H1 (cell line): ENCODE results near the gene STARD7. TPM values are rescaled to one million over a fixed set of nuclear protein-coding genes. Genes with fewer than 3 reads are reported as not detected.

Experiments
- CTCF ChIA-PET: fragments of 300-600 bp; sonication (Branson Sonifier 250); formaldehyde crosslinking; loops from one replicate; lab custom pipeline; 2021; ENCODE audit not compliant: partially characterized antibody; lab: Charles Lee
- POLR2A ChIA-PET: fragments of 300-600 bp; sonication (Branson Sonifier 250); formaldehyde crosslinking; loops from one replicate; lab custom pipeline; 2021; ENCODE audit warnings: inconsistent platforms; ENCODE audit not compliant: partially characterized antibody; lab: Charles Lee
- DNase-seq, 2 experiments: peaks; one replicate each; pipeline versions ENCODE4 v3.0.0 to v3.0.0-alpha.2; 2010 to 2022; ENCODE audit warnings: low spot score in 2 of 2, low read depth in 1 of 2, mixed read lengths in 1 of 2
- FAIRE-seq: peaks from 2 replicates; lab custom pipeline; 2011; peaks lifted over from hg19 to GRCh38; lab: Jason Lieb, UNC
- H2AFZ ChIP-seq: 2 replicates; pipeline ENCODE4 v1.8.1; 2012; ENCODE audit warnings: low read length, inconsistent platforms
- H2AK5ac ChIP-seq: 2 replicates; pipeline ENCODE4 v1.6.1; 2013; ENCODE audit warnings: low read depth, low read length
- H2BK120ac ChIP-seq: replicated peaks from 2 replicates; pipeline ENCODE3; 2013; ENCODE audit warnings: low read depth, low read length, inconsistent platforms
- H2BK12ac ChIP-seq: 2 replicates; pipeline ENCODE4 v1.6.1; 2013; ENCODE audit warnings: low read depth, low read length
- H2BK15ac ChIP-seq: 2 replicates; pipeline ENCODE4 v1.6.1; 2013; ENCODE audit warnings: low read length
- H2BK20ac ChIP-seq: 2 replicates; pipeline ENCODE4 v1.6.1; 2013; ENCODE audit warnings: low read length
- H2BK5ac ChIP-seq: 2 replicates; pipeline ENCODE4 v1.6.1; 2013; ENCODE audit warnings: low read depth, low read length
- H3K14ac ChIP-seq: 2 replicates; pipeline ENCODE4 v1.6.1; 2013; ENCODE audit warnings: inconsistent platforms; ENCODE audit not compliant: insufficient read length
- H3K18ac ChIP-seq: 2 replicates; pipeline ENCODE4 v1.6.1; 2013; ENCODE audit warnings: low read length; ENCODE audit errors: extremely low read depth
- H3K23ac ChIP-seq: 2 replicates; pipeline ENCODE4 v1.6.1; 2013; ENCODE audit warnings: inconsistent platforms; ENCODE audit not compliant: insufficient read length
- H3K23me2 ChIP-seq: 2 replicates; pipeline ENCODE4 v1.6.1; 2013; ENCODE audit warnings: low read depth, low read length
- H3K27ac ChIP-seq: 2 replicates; pipeline ENCODE4 v1.6.1; 2011; ENCODE audit warnings: low read depth, low read length, inconsistent platforms
- H3K27me3 ChIP-seq, 4 experiments: replicated peaks in 1 of 4; 1 replicate in 1 of 4; 2 replicates in 3 of 4; pipeline versions ENCODE4 v1.6.1 to v1.8.1; 2011 to 2013; ENCODE audit warnings: low read length in 3 of 4, mild to moderate bottlenecking in 3 of 4, inconsistent platforms in 2 of 4, mixed read lengths in 2 of 4, moderate library complexity in 1 of 4; ENCODE audit not compliant: control insufficient read depth in 3 of 4, insufficient read depth in 3 of 4; ENCODE audit errors: extremely low read depth in 1 of 4
- H3K36me3 ChIP-seq, 4 experiments: 2 replicates each; pipeline versions ENCODE4 v1.6.1 to v1.8.1; 2011 to 2013; ENCODE audit warnings: mild to moderate bottlenecking in 4 of 4, low read length in 3 of 4, moderate library complexity in 2 of 4, control low read depth in 1 of 4, inconsistent platforms in 1 of 4; ENCODE audit not compliant: insufficient read depth in 4 of 4, control insufficient read depth in 2 of 4
- H3K4ac ChIP-seq: replicated peaks from 2 replicates; pipeline ENCODE3; 2013; ENCODE audit warnings: low read length, low read depth, mixed read lengths, inconsistent platforms; ENCODE audit not compliant: insufficient read length
- H3K4me1 ChIP-seq, 4 experiments: replicated peaks in 1 of 4; 1 replicate in 1 of 4; 2 replicates in 3 of 4; pipeline versions ENCODE4 v1.6.1 to v1.8.1; 2011 to 2013; ENCODE audit warnings: low read length in 3 of 4, inconsistent platforms in 2 of 4, mixed read lengths in 1 of 4; ENCODE audit not compliant: insufficient read depth in 4 of 4, control insufficient read depth in 3 of 4
- H3K4me2 ChIP-seq, 2 experiments: 2 replicates each; pipeline versions ENCODE4 v1.6.1 to v1.8.1; 2011 to 2013; ENCODE audit warnings: low read depth in 2 of 2, low read length in 2 of 2, control low read depth in 1 of 2, inconsistent platforms in 1 of 2, mild to moderate bottlenecking in 1 of 2; ENCODE audit not compliant: insufficient read depth in 1 of 2
- H3K4me3 ChIP-seq, 4 experiments: fragments of 200-600, 300-600 bp in 1 of 4; sonication (generic), shearing (Covaris generic), sonication (Bioruptor Twin) in 1 of 4; 2 replicates each; pipeline versions ENCODE4 v1.5.1 to v1.8.1; 2011 to 2016; ENCODE audit warnings: low read length in 4 of 4, low read depth in 3 of 4, control low read depth in 2 of 4, inconsistent platforms in 2 of 4, mild to moderate bottlenecking in 2 of 4, mixed read lengths in 1 of 4, moderate library complexity in 1 of 4; ENCODE audit not compliant: insufficient read depth in 2 of 4; ENCODE audit errors: extremely low read depth in 1 of 4
- H3K56ac ChIP-seq: replicated peaks from 2 replicates; pipeline ENCODE3; 2013; ENCODE audit warnings: low read depth, mild to moderate bottlenecking, mixed read lengths, low read length, inconsistent platforms; ENCODE audit not compliant: insufficient read length
- H3K79me1 ChIP-seq: 2 replicates; pipeline ENCODE4 v1.6.1; 2013; ENCODE audit warnings: low read depth, low read length, control low read depth
- H3K79me2 ChIP-seq, 2 experiments: 2 replicates each; pipeline versions ENCODE4 v1.6.1 to v1.8.1; 2012 to 2013; ENCODE audit warnings: low read length in 2 of 2, mild to moderate bottlenecking in 2 of 2, inconsistent platforms in 1 of 2; ENCODE audit not compliant: insufficient read depth in 2 of 2, control insufficient read depth in 1 of 2
- H3K9ac ChIP-seq, 4 experiments: replicated peaks in 1 of 4; 1 replicate in 1 of 4; 2 replicates in 3 of 4; pipeline versions ENCODE4 v1.6.1 to v1.8.1; 2011 to 2013; ENCODE audit warnings: low read depth in 3 of 4, low read length in 3 of 4, control low read depth in 2 of 4, mild to moderate bottlenecking in 2 of 4, moderate library complexity in 2 of 4, inconsistent platforms in 1 of 4; ENCODE audit errors: extremely low read depth in 1 of 4
- H3K9me3 ChIP-seq, 2 experiments: 2 replicates each; pipeline versions ENCODE4 v1.6.1 to v1.8.1; 2012 to 2013; ENCODE audit warnings: mild to moderate bottlenecking in 2 of 2, moderate library complexity in 2 of 2, control low read depth in 1 of 2, inconsistent platforms in 1 of 2, low read depth in 1 of 2, low read length in 1 of 2, mixed read lengths in 1 of 2; ENCODE audit not compliant: insufficient read depth in 2 of 2
- H4K20me1 ChIP-seq, 2 experiments: replicated peaks in 1 of 2; 2 replicates each; pipeline versions ENCODE3 to v1.8.1; 2011 to 2013; ENCODE audit warnings: inconsistent platforms in 2 of 2, low read length in 2 of 2, mild to moderate bottlenecking in 1 of 2; ENCODE audit not compliant: insufficient read depth in 2 of 2, control insufficient read depth in 1 of 2
- H4K5ac ChIP-seq: 2 replicates; pipeline ENCODE4 v1.6.1; 2013; ENCODE audit warnings: low read length, low read depth, mixed read lengths, inconsistent platforms; ENCODE audit not compliant: insufficient read length
- H4K8ac ChIP-seq: 2 replicates; pipeline ENCODE4 v1.8.0; 2013; ENCODE audit warnings: mild to moderate bottlenecking, moderate library complexity, low read length, inconsistent platforms; ENCODE audit not compliant: insufficient read depth; ENCODE audit errors: extremely low read depth
- H4K91ac ChIP-seq: replicated peaks from 2 replicates; pipeline ENCODE3; 2013; ENCODE audit warnings: low read length, mixed read lengths, inconsistent platforms; ENCODE audit not compliant: insufficient read length
- ASH2L ChIP-seq: fragments of 200-600, 300-600 bp; sonication (generic); IDR thresholded peaks from one replicate; pipeline ENCODE4 v1.7.1; 2017; ENCODE audit warnings: low read length
- CEBPB ChIP-seq: IDR thresholded peaks from 2 replicates; pipeline ENCODE4 v1.6.1; 2012; ENCODE audit warnings: low read depth, low read length
- CHD2 ChIP-seq: IDR thresholded peaks from 2 replicates; pipeline ENCODE4 v1.6.1; 2012; ENCODE audit warnings: low read length, improper control_type of control experiment
- CTBP2 ChIP-seq: IDR thresholded peaks from 2 replicates; pipeline ENCODE4 v1.7.0; 2011; ENCODE audit warnings: borderline replicate concordance, mild to moderate bottlenecking, moderate library complexity, mixed read lengths, low read length; ENCODE audit not compliant: insufficient read depth, insufficient read length
- FOSL1 ChIP-seq: IDR thresholded peaks from 2 replicates; pipeline ENCODE4 v1.6.1; 2011; ENCODE audit warnings: mild to moderate bottlenecking, low read depth, low read length, moderate library complexity; ENCODE audit not compliant: insufficient read depth
- POU5F1 ChIP-seq: IDR thresholded peaks from 2 replicates; pipeline ENCODE4 v1.6.1; 2011; ENCODE audit warnings: low read depth, mild to moderate bottlenecking, low read length, moderate library complexity
- RFX5 ChIP-seq: IDR thresholded peaks from 2 replicates; pipeline ENCODE4 v1.6.1; 2011; ENCODE audit warnings: low read depth, low read length, improper control_type of control experiment, borderline replicate concordance
- SP4 ChIP-seq: IDR thresholded peaks from 2 replicates; pipeline ENCODE4 v1.6.1; 2012; ENCODE audit warnings: low read length, inconsistent platforms
- TBP ChIP-seq: IDR thresholded peaks from 2 replicates; pipeline ENCODE4 v1.6.1; 2011; ENCODE audit warnings: low read depth, low read length, improper control_type of control experiment
- TEAD4 ChIP-seq: IDR thresholded peaks from 2 replicates; pipeline ENCODE4 v1.6.1; 2012; ENCODE audit warnings: low read depth, low read length, inconsistent platforms, mixed read lengths
- ZNF274 ChIP-seq: IDR thresholded peaks from 2 replicates; pipeline ENCODE4 v1.7.0; 2012; ENCODE audit warnings: low read length, borderline replicate concordance; ENCODE audit errors: extremely low read depth
- WGBS, 2 experiments: shearing (Covaris generic) in 1 of 2; methylation state at CpG; one replicate each; pipeline versions ENCODE4 v1.1.6 to v1.1.7; 2013 to 2015; ENCODE audit warnings: low lambda C conversion rate in 2 of 2, mixed read lengths in 2 of 2, inconsistent platforms in 1 of 2, low coverage in 1 of 2, missing lambda C conversion rate in 1 of 2; ENCODE audit not compliant: insufficient replicate concordance in 2 of 2, insufficient coverage in 1 of 2, insufficient read length in 1 of 2; ENCODE audit errors: extremely low coverage in 1 of 2, missing lambda C conversion rate in 1 of 2; 5-methylcytosine and 5-hydroxymethylcytosine counted together
- polyA plus RNA-seq, 7 experiments: library from polyadenylated mRNA; depleted of rRNA in 3 of 7; stranded (reverse) in 5 of 7; unstranded in 2 of 7; fragments of >200 nt in 5 of 7; fragments of 200-250 nt in 2 of 7; gene quantifications; 1 replicate in 5 of 7; 2 replicates in 1 of 7; 4 replicates in 1 of 7; pipeline versions ENCODE4 v1.2.1 to v1.2.3, GENCODE V29; 2011 to 2013; ENCODE audit warnings: missing spikeins in 2 of 7, mixed read lengths in 2 of 7
- total RNA-seq: library from RNA; stranded (reverse); fragmentation: NEBNext Ultra II Directional; extraction: Animal tissue kit (Norgen Biotek cat#: 25700); gene quantifications from 2 replicates; pipeline ENCODE4 v1.2.1, GENCODE V29; 2021

The STARD7 gene
- total and polyA plus RNA-seq, 2 of the 8 experiments (the other 6 are each of a cell fraction or from before 2014, with no cell fraction given), result 89.1 to 200 TPM

DNA sequence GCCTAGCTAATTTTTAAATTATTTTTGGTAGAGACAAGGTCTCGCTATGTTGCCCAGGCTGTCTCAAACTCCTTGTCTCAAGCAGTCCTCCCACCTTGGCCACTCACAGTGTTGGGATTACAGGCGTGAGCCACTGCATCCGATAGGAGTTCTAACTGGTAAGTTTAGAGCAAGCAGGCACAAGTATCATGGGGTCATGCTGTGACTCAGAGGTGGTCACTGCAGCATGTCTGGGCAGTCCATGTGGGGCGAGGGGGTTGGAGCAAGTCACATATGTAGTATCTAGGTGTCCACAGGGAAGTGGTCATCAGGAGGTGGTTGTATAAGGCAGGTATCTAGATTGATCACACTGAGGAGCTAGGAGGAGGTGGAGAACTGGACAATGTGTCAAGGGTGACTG, 22.7 kb upstream of the STARD7 start:
- H2BK15ac ChIP-seq, result no peak overlapping the region
- H2AFZ ChIP-seq, result no peak overlapping the region
- no peak overlapping the region for H4K5ac ChIP-seq
- no peak for TF ChIP-seq SP4
- no peak for TF ChIP-seq RFX5
- TF ChIP-seq TBP, result no peak
- TF ChIP-seq POU5F1, result no peak
- no peak for TF ChIP-seq CHD2
- no peak for TF ChIP-seq FOSL1
- no peak for TF ChIP-seq CEBPB
- no peak for TF ChIP-seq TEAD4
- TF ChIP-seq ZNF274, result no peak
- no peak for TF ChIP-seq ASH2L
- no peak for TF ChIP-seq CTBP2
- H2BK5ac ChIP-seq, result no peak overlapping the region
- H2BK20ac ChIP-seq, result no peak overlapping the region
- POLR2A ChIA-PET, result interaction anchor here (1.1 to 1.3 kb wide), 2 partner anchors 18 to 23 kb away, joined by 3 to 6 read pairs; no protein-coding TSS in a partner anchor
- no peak overlapping the region for H4K8ac ChIP-seq
- H4K20me1 ChIP-seq, result peaks cover 0 to 2% of the 10 kb centered on the region in 2 experiments
- no peak overlapping the region for H4K91ac ChIP-seq
- no peak overlapping the region for H3K4me3 ChIP-seq
- no peaks in the 10 kb centered on the region for H3K9me3 ChIP-seq
- H3K4ac ChIP-seq, result no peak overlapping the region
- H3K23me2 ChIP-seq, result no peaks in the 10 kb centered on the region
- no peaks in the 10 kb centered on the region for H3K79me1 ChIP-seq
- no peaks in the 10 kb centered on the region for H3K36me3 ChIP-seq
- CTCF ChIA-PET, result interaction anchor here (1.1 to 7.4 kb wide), 4 partner anchors 9 to 209 kb away, joined by 4 to 43 read pairs (median 6); no protein-coding TSS in a partner anchor
- no peaks in the 10 kb centered on the region for H3K79me2 ChIP-seq
- H3K18ac ChIP-seq, result no peak overlapping the region
- H3K27me3 ChIP-seq, result no peaks in the 10 kb centered on the region
- H3K4me2 ChIP-seq, result no peak overlapping the region
- no peak overlapping the region for H3K27ac ChIP-seq
- no peak overlapping the region for H3K56ac ChIP-seq
- no peaks in the 10 kb centered on the region for H3K4me1 ChIP-seq
- H2AK5ac ChIP-seq, result no peak overlapping the region
- WGBS, 2 experiments, result 84% methylated on average over 4 of the region's 4 CpGs; no CpG with 5 or more reads in 1 of the 2 experiments
- no peak overlapping the region for H3K9ac ChIP-seq
- FAIRE-seq, result no peak
- no peak overlapping the region for H2BK12ac ChIP-seq
- H2BK120ac ChIP-seq, result no peak overlapping the region
- H3K14ac ChIP-seq, result no peak overlapping the region
- H3K23ac ChIP-seq, result no peak overlapping the region
- no peak for DNase-seq
